HUES48 (cell line): ENCODE results near the gene TDRD10.

Experiments
- H3K27ac ChIP-seq: one replicate; pipeline ENCODE4 v1.7.0; 2013; ENCODE audit warnings: low read depth, low read length, inconsistent platforms
- H3K27me3 ChIP-seq: 2 replicates; pipeline ENCODE4 v1.6.1; 2013; ENCODE audit warnings: mild to moderate bottlenecking, low read length; ENCODE audit not compliant: control insufficient read depth, insufficient read depth
- H3K36me3 ChIP-seq: 2 replicates; pipeline ENCODE4 v1.6.1; 2013; ENCODE audit warnings: low read length; ENCODE audit not compliant: control insufficient read depth, insufficient read depth
- H3K4me1 ChIP-seq: 2 replicates; pipeline ENCODE4 v1.6.1; 2013; ENCODE audit warnings: mild to moderate bottlenecking, low read length; ENCODE audit not compliant: control insufficient read depth, insufficient read depth
- H3K4me3 ChIP-seq: 2 replicates; pipeline ENCODE4 v1.5.1; 2013; ENCODE audit warnings: mild to moderate bottlenecking, low read depth, low read length
- H3K9ac ChIP-seq: 2 replicates; pipeline ENCODE4 v1.6.1; 2013; ENCODE audit warnings: mild to moderate bottlenecking, low read depth, low read length, moderate library complexity
- H3K9me3 ChIP-seq: 2 replicates; pipeline ENCODE4 v1.6.1; 2013; ENCODE audit warnings: low read length; ENCODE audit not compliant: control insufficient read depth, insufficient read depth

The TDRD10 gene

GRCh38 chr1:154466921-154467417 lies 35.0 kb upstream of the TDRD10 start:
- H3K36me3 ChIP-seq: no peaks in the 10 kb centered on the region
- no peak overlapping the region for H3K9ac ChIP-seq
- no peak overlapping the region for H3K4me3 ChIP-seq
- no peaks in the 10 kb centered on the region for H3K27me3 ChIP-seq
- H3K4me1 ChIP-seq: peaks cover 8% of the 10 kb centered on the region
- no peaks in the 10 kb centered on the region for H3K9me3 ChIP-seq
- no peak overlapping the region for H3K27ac ChIP-seq

- Histone ChIP-seq H3K27me3 (no peaks in the 10 kb centered on the region), H3K36me3 (no peaks in the 10 kb centered on the region), H3K4me3 (no peak overlapping the region), H3K27ac (no peak overlapping the region), H3K9me3 (no peaks in the 10 kb centered on the region), H3K4me1 (peaks cover 8% of the 10 kb centered on the region), H3K9ac (no peak overlapping the region)
These were observed 34.5 kb upstream of the TDRD10 start for GRCh38 chr1:154467434-154468102.

- Histone ChIP-seq H3K9me3 (no peaks in the 10 kb centered on the region), H3K27me3 (no peaks in the 10 kb centered on the region), H3K27ac (no peak overlapping the region), H3K4me1 (peaks cover 8% of the 10 kb centered on the region), H3K4me3 (no peak overlapping the region), H3K36me3 (no peaks in the 10 kb centered on the region), H3K9ac (no peak overlapping the region)
These were observed 33.3 kb upstream of the TDRD10 start for GRCh38 chr1:154468535-154469250.

- H3K27ac ChIP-seq: no peak overlapping the region
- no peaks in the 10 kb centered on the region for H3K36me3 ChIP-seq
- H3K27me3 ChIP-seq: no peaks in the 10 kb centered on the region
- H3K4me1 ChIP-seq: peaks cover 8% of the 10 kb centered on the region
- H3K9me3 ChIP-seq: no peaks in the 10 kb centered on the region
- no peak overlapping the region for H3K9ac ChIP-seq
- H3K4me3 ChIP-seq: no peak overlapping the region
These were observed 32.0 kb upstream of the TDRD10 start for GRCh38 chr1:154469844-154470560.

- Histone ChIP-seq H3K4me3 (no peak overlapping the region), H3K9me3 (no peaks in the 10 kb centered on the region), H3K4me1 (peaks cover 4% of the 10 kb centered on the region; the same call in 1 of the 2 replicates), H3K9ac (no peak overlapping the region), H3K27ac (no peak overlapping the region), H3K36me3 (no peaks in the 10 kb centered on the region), H3K27me3 (no peaks in the 10 kb centered on the region)
These were observed 30.7 kb upstream of the TDRD10 start for GRCh38 chr1:154471304-154471703.

DNA sequence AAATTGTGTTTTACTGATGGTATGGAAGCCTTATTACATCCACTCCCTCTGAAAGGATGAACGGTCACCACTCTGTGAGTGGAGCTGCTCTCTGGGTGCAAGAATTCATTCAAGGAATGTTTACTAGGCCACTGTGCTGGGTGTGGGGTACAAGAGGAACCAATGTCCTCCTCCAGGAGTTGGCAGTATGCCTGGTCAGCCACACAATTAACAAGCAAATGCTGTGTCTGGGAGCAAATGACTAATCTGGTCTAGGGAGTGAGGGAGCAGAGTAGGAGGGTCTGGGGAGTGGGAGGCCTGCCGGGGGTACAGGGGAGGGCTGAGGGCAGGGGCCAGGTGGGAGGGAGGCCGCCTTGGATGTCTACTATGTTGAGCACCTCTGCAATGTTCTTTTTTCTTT lies 27.2 kb upstream of the TDRD10 start:
- Histone ChIP-seq H3K27ac (no peak overlapping the region), H3K9me3 (no peaks in the 10 kb centered on the region)

DNA sequence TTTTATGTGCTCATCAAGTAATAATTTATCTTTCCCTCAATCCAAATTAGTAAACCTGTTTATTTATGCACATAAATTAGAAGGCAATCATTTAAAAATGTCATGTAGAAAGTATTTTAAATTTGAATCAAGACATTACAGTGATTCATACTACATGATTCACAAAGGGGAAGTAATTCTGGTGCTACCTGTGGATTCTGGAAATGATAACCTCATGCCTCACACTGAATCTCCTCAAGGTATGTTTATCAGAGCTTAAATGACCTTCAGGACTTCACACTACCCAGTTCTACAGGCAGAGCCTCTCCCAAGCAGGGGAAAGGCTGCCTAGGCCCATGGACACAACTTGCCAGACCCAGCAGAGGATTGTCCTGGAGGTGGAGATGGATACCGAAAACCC lies 25.2 kb upstream of the TDRD10 start:
- no peak overlapping the region for H3K27ac ChIP-seq
- no peaks in the 10 kb centered on the region for H3K27me3 ChIP-seq
- no peaks in the 10 kb centered on the region for H3K9me3 ChIP-seq
- no peak overlapping the region for H3K4me3 ChIP-seq
- peaks cover 14% of the 10 kb centered on the region for H3K4me1 ChIP-seq
- no peak overlapping the region for H3K9ac ChIP-seq
- no peaks in the 10 kb centered on the region for H3K36me3 ChIP-seq

More for the DNA sequence above, 27.2 kb upstream of the TDRD10 start:
- Histone ChIP-seq H3K9ac (no peak overlapping the region), H3K27me3 (no peaks in the 10 kb centered on the region), H3K36me3 (no peaks in the 10 kb centered on the region), H3K4me1 (peaks cover 14% of the 10 kb centered on the region), H3K4me3 (no peak overlapping the region)

GRCh38 chr1:154478013-154478412 lies 24.0 kb upstream of the TDRD10 start:
- Histone ChIP-seq H3K36me3 (no peaks in the 10 kb centered on the region), H3K27me3 (no peaks in the 10 kb centered on the region), H3K27ac (no peak overlapping the region), H3K9ac (no peak overlapping the region), H3K4me1 (peaks cover 14% of the 10 kb centered on the region), H3K4me3 (no peak overlapping the region), H3K9me3 (no peaks in the 10 kb centered on the region)

DNA sequence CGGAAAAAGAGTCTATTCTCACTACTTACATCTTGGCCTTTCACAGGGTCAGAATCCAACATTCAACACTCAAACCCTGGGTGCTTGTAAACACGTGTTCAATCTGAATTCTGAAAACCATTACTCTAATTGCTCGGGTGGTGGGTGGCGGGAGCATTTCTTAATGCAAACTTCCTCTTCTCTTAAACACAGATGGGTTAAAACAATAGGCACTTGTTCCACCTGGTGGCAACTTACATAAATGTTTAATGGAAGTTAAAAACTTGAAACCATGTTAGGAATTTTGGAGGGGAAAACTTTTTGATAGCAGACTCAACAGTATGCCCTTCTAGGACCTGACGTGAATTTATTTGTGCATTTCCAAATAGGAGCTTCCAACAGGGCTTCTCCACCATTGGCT lies 23.4 kb upstream of the TDRD10 start:
- Histone ChIP-seq H3K4me3 (no peak overlapping the region), H3K27me3 (no peaks in the 10 kb centered on the region), H3K27ac (no peak overlapping the region), H3K9ac (no peak overlapping the region), H3K4me1 (peaks cover 14% of the 10 kb centered on the region), H3K9me3 (no peaks in the 10 kb centered on the region), H3K36me3 (no peaks in the 10 kb centered on the region)

- Histone ChIP-seq H3K9ac (no peak overlapping the region), H3K9me3 (no peaks in the 10 kb centered on the region), H3K36me3 (no peaks in the 10 kb centered on the region), H3K27me3 (no peaks in the 10 kb centered on the region), H3K4me1 (peaks cover 14% of the 10 kb centered on the region), H3K4me3 (no peak overlapping the region), H3K27ac (no peak overlapping the region)
These were observed 22.1 kb upstream of the TDRD10 start for GRCh38 chr1:154479764-154480421.
